HG03159 (cell line): ENCODE data around the gene RSPRY1.

Experiments used
- ATAC-seq: cut with Tn5 transposase; IDR thresholded peaks from one replicate; pipeline ENCODE4 v1.9.1; 2021; ENCODE audit warnings: mild to moderate bottlenecking, moderate library complexity; ENCODE audit not compliant: unreplicated experiment

RSPRY1 gene

DNA sequence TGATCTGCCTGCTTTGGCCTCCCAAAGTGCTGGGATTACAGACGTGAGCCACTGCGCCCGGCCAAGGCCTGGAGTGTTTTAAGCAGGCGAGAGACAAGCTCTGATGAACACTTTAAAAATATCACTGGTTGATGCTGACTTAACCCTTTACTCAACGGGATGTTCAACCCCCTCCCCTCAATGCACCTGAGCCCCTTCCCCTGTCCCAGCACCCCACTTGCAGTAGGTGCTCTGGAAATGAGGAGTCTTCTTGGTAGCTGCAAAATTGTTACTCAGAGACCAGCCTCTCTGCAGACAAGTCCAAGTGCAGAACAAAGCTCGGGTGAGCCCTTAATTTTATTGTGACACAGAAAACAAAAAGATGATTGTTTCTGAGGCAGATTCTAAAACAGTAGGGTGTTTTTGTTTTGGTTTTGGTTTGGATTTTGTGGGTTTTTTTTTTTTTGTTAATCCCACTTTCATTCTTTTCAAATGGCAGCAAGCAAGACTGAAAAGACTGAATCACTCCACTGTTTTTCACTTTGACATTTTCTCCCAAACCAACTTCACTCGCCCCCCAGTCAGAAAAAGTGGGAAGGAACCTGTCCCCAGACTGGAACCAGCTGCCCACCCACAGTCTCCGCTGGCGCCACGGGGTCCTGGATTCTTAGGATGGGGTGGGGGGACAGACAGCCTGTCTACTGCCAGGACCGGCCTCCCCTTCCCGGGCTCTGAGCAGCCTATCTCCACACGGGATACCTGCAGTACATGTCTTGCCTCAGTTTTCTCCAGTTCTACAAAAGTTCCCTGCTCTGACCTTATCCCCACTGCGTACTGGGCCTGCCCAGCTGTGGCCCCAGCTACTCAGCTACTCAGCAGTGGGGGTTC lies 103.5 kb downstream of the RSPRY1 start:
- ATAC-seq, result no peak
